ENCODE measurements around the gene GPBAR1. TPM values are rescaled to one million over a fixed set of nuclear protein-coding genes. Genes with fewer than 3 reads are reported as not detected.

Gene GPBAR1
- total and polyA plus RNA-seq, 2 of the 8 experiments (the other 6 are each of a cell fraction or from before 2014, with no cell fraction given), result 0.32 to 0.59 TPM

DNA sequence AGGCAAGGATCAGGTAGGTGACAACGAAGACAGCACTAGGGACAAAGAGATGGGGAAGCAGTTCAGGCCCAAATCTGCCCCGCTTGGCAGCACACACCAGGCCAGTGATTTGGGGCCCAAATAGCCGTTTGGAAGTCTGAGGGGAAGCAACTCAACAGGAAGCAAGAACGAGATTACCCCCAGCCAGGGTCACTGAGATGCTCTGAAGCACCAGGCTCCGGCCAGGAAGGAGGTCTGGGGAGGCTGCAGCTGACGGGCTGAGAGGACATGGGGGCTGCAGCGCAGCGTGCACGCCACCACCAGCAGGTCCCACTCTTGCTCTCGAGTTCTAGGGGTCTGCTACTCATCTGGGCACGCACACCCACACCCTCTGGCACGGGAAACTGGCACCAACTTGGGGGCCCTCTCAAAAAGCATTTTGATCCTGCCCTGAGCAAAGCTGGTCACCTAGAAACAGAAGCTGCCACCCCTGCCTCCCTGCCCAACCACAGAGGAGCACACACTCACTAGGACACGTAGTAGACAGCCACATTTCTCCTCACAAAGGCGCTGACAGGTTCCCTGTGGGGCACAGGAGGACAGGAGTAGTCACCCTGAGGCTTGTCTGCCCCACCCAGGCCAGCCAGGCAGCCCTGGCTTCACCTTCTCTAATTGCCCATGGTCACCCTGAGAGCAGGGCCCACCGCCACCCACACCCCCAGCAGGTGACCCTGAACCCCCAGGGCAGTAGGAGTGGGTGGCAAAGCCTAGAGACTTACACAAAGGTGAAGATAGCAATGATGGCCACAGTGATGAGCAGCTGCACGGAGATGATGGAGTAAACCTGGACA, 17.9 kb downstream of the GPBAR1 start (continued):
- TF ChIP-seq, protein P1, sequence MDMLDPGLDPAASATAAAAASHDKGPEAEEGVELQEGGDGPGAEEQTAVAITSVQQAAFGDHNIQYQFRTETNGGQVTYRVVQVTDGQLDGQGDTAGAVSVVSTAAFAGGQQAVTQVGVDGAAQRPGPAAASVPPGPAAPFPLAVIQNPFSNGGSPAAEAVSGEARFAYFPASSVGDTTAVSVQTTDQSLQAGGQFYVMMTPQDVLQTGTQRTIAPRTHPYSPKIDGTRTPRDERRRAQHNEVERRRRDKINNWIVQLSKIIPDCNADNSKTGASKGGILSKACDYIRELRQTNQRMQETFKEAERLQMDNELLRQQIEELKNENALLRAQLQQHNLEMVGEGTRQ (IDR thresholded peaks at IDR 0.05; ENCODE audit: low read length), result no peak
